Suppressor macrophage (primary cell): Measurements from ENCODE around the gene CAMP.
"Not testable (repeated sequence)": the region's sequence is repeated elsewhere in the genome, so short reads cannot be mapped to it uniquely, and the experiment has no call there.

Source experiments
- DNase-seq, 4 experiments: peaks; one replicate each; pipeline ENCODE4 v3.0.0-alpha.2; 2020 to 2022

Gene CAMP

GRCh38 chr3:48267782-48268181 lies 44.5 kb downstream of the CAMP start:
- no peak for DNase-seq

GRCh38 chr3:48268381-48268935 lies 45.2 kb downstream of the CAMP start:
- DNase-seq = no peak

- DNase-seq = peak in 1 of 4 experiments; percentile 12
Measured at GRCh38 chr3:48268936-48269561, 45.8 kb downstream of the CAMP start.

- DNase-seq = no peak
Measured at GRCh38 chr3:48269592-48269991, 46.3 kb downstream of the CAMP start.

- DNase-seq = no peak
Measured at GRCh38 chr3:48270306-48270705, 47.0 kb downstream of the CAMP start.

DNA sequence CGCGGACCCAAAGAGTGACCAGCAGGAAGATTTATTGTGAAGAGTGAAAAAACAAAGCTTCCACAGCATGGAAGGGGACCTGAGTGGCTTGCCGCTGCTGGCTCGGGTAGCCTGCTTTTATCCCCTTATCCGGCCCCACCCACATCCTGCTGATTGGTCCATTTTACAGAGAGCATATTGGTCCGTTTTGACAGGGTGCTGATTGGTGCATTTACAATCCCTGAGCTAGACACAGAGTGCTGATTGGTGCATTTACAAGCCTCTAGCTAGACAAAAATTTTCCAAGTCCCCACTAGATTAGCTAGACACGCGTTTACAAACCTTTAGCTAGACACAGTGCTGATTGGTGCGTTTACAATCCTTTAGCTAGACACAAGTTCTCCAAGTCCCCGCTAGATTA lies 47.9 kb downstream of the CAMP start:
- DNase-seq = not testable (repeated sequence)

GRCh38 chr3:48271763-48272498 lies 48.6 kb downstream of the CAMP start:
- no peak for DNase-seq

DNA sequence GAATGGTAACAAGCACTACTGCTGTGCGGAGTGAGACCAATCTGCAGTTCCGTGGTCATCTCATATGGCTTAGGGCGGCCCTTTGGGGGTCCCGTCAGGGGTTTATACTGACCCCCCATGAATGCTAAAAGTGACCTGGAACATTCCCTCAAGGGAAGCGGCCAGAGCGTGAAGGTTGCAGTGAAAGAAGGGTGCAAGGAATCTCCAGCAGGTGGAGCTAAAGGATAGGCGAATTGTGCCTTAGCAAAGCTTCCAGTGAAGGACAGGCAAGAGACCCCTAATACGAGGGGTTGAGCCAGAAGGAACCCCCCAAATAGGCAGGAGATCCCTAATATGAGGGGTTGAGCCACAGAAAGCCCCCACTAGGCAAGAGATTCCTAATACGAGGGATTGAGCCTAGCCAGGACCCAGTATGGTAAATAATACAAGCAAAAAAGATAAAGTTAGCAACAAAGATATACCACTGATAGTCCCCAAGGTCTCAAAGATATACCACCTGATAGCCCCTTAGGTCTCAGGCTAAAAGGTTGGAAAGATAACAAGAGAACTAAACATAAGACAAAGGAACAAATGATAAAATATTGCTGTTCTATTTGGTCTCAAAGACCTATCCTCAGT lies 50.4 kb downstream of the CAMP start:
- peak; percentile 67 to 84 (median 80) for DNase-seq

- DNase-seq = no peak
Measured at GRCh38 chr3:48274452-48274851, 51.2 kb downstream of the CAMP start.
